Measurements from ENCODE around the gene TMEM151B. TPM values are rescaled to one million over a fixed set of nuclear protein-coding genes. Genes with fewer than 3 reads are reported as not detected.
A peak's percentile ranks its signal among the peaks of the same experiment; 100 is the strongest.

TMEM151B gene
- total and polyA plus RNA-seq, 10 of the 15 experiments (the other 5 are each of a cell fraction or from before 2014, with no cell fraction given), result 0.01 to 0.19 (median 0.05) TPM; not detected in 6

GRCh38 chr6:44261581-44261980, 8.7 kb upstream of the TMEM151B start:
- H3K27ac ChIP-seq (ENCODE audit: control insufficient read depth, insufficient read depth), result peak overlapping the region; percentile 99
- peak overlapping the region; percentile 90 for H3K9ac ChIP-seq (ENCODE audit: control insufficient read depth, insufficient read depth, low read length)
- peak overlapping the region; percentile 98 for H3K4me2 ChIP-seq (ENCODE audit: control insufficient read depth, insufficient read depth)
- TF ChIP-seq POLR2AphosphoS5 (IDR thresholded peaks at IDR 0.05; ENCODE audit: low read length) (peak; percentile 11; the same call in 1 of the 2 replicates), GATAD2B (conservative IDR thresholded peaks at IDR 0.05; ENCODE audit: low read depth) (peak; percentile 5; the same call in 1 of the 2 replicates), LARP7 (IDR thresholded peaks at IDR 0.05) (0 out of 2 replicates have a peak, but pooled peaks have one; percentile 37), RCOR1 (conservative IDR thresholded peaks at IDR 0.05; ENCODE audit: low read depth, low read length) (no peak)
- ChIA-PET POLR2A (interaction anchor here (0.6 to 10.7 kb wide), 7 partner anchors 10 to 188 kb away, joined by 4 to 131 read pairs (median 8); partner anchors contain the start of genes HSP90AB1 and SLC29A1), RAD21 (ENCODE audit: unreplicated experiment) (interaction anchor here (0.7 to 2.2 kb wide), 8 partner anchors 8 to 85 kb away, joined by 3 to 12 read pairs (median 5); partner anchors contain the start of genes HSP90AB1 and SLC29A1), SMC1A (ENCODE audit: uncharacterized antibody, unreplicated experiment) (interaction anchor here (1.3 to 2.2 kb wide), 4 partner anchors 14 to 166 kb away, joined by 3 to 18 read pairs (median 5); partner anchors contain the start of gene HSP90AB1), CTCF (interaction anchor here (1.2 to 2.5 kb wide), 13 partner anchors 8 to 164 kb away, joined by 3 to 24 read pairs (median 5); partner anchors contain the start of gene HSP90AB1)
- no TSS peak for BruUV-seq (replicated peaks)
- intact Hi-C loops (cut with micrococcal nuclease; ENCODE audit: unreplicated experiment), result no loop called here
- no peaks in the 10 kb centered on the region for H4K20me1 ChIP-seq (ENCODE audit: control insufficient read depth, insufficient read depth)
- WGBS (ENCODE audit: insufficient coverage, insufficient replicate concordance, low lambda C conversion rate, missing lambda C conversion rate), result 76% methylated on average over 8 of the region's 8 CpGs
- H2AFZ ChIP-seq (ENCODE audit: control insufficient read depth, low read depth, low read length), result no peak overlapping the region
- H3K9me3 ChIP-seq (replicated peaks; ENCODE audit: control insufficient read depth, insufficient read depth, low read length), result no peaks in the 10 kb centered on the region
- peak overlapping the region; percentile 98 for H3K4me3 ChIP-seq
- no peaks in the 10 kb centered on the region for H3K27me3 ChIP-seq (replicated peaks in 1 of 2; ENCODE audit: control insufficient read depth in 2 of 2, insufficient read depth in 2 of 2, low read length in 1 of 2)
- peaks cover 62% of the 10 kb centered on the region for H3K4me1 ChIP-seq (ENCODE audit: control insufficient read depth, insufficient read depth, low read length)
- no peak for FAIRE-seq
- H3K79me2 ChIP-seq (ENCODE audit: control insufficient read depth, insufficient read depth, low read length), result peaks cover 82% of the 10 kb centered on the region
- no peak for DNase-seq (ENCODE audit: low read depth, low spot score)
- no peak for ATAC-seq
- H3K36me3 ChIP-seq (ENCODE audit: control insufficient read depth in 2 of 2, insufficient read depth in 2 of 2, low read length in 1 of 2), result peaks cover 13 to 21% of the 10 kb centered on the region in 2 experiments
- in situ Hi-C loops (cut with MboI), result no loop called here

All from GM12878 (cell line).